Sigmoid colon (tissue), 3 donors: ENCODE results near the gene VSIG8.

Experiments
- POLR2A ChIP-seq, 2 donors: fragments of 450-650 bp; IDR thresholded peaks; one replicate each; pipeline ENCODE4 v1.6.1; 2016; ENCODE audit warnings: antibody characterized with exemption in 2 of 2, mild to moderate bottlenecking in 2 of 2, moderate library complexity in 2 of 2
- TF ChIP-seq, protein P1 (sequence below), 4 experiments: fragments of 450-650 bp in 3 of 4; fragments of 200-600 bp in 1 of 4; IDR thresholded peaks; one replicate each; pipeline ENCODE4 v1.5.1; 2016 to 2019; ENCODE audit warnings: antibody characterized with exemption in 4 of 4, mild to moderate bottlenecking in 3 of 4, moderate library complexity in 2 of 4

DNA sequence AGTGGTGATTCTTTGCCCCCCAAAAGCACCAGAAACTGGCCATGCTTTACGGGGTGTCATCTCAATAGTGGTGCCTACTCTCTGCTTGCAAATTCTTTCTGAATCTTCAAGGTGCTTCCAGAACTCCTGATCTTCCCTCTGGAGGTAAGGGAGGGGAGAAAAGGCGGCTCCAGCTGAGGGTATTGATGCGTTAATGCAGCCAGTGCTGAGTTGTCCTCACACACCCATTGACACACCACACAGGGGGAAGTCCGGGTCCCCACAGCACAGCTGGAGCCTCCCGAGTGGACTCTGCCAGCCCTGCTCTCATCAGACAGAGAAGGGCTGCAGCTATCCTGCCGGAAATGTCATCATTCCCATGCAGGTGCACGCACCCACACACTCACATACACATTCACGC lies 1.2 kb downstream of the VSIG8 start:
- TF ChIP-seq, protein P1, sequence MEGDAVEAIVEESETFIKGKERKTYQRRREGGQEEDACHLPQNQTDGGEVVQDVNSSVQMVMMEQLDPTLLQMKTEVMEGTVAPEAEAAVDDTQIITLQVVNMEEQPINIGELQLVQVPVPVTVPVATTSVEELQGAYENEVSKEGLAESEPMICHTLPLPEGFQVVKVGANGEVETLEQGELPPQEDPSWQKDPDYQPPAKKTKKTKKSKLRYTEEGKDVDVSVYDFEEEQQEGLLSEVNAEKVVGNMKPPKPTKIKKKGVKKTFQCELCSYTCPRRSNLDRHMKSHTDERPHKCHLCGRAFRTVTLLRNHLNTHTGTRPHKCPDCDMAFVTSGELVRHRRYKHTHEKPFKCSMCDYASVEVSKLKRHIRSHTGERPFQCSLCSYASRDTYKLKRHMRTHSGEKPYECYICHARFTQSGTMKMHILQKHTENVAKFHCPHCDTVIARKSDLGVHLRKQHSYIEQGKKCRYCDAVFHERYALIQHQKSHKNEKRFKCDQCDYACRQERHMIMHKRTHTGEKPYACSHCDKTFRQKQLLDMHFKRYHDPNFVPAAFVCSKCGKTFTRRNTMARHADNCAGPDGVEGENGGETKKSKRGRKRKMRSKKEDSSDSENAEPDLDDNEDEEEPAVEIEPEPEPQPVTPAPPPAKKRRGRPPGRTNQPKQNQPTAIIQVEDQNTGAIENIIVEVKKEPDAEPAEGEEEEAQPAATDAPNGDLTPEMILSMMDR (IDR thresholded peaks at IDR 0.05) = no peak
- TF ChIP-seq POLR2A (IDR thresholded peaks at IDR 0.05) = no peak
